H9 (cell line): Measurements from ENCODE around the gene AFAP1L2. TPM values are rescaled to one million over a fixed set of nuclear protein-coding genes. Genes with fewer than 3 reads are reported as not detected.
A peak's percentile ranks its signal among the peaks of the same experiment; 100 is the strongest.

Experiments
- DNase-seq: peaks from one replicate; pipeline ENCODE4 v3.0.0-alpha.2; 2017
- H2AFZ ChIP-seq: one replicate; pipeline ENCODE4 v1.6.1; 2013; ENCODE audit warnings: mild to moderate bottlenecking, low read length, control low read depth, moderate library complexity
- H2AK5ac ChIP-seq: 2 replicates; pipeline ENCODE4 v1.6.1; 2013; ENCODE audit warnings: low read length, control low read depth, mixed read lengths; ENCODE audit not compliant: insufficient read length
- H2BK120ac ChIP-seq: one replicate; pipeline ENCODE4 v1.6.1; 2013; ENCODE audit warnings: low read depth, mild to moderate bottlenecking, low read length, control low read depth, inconsistent platforms; ENCODE audit not compliant: poor library complexity, severe bottlenecking
- H2BK12ac ChIP-seq: 2 replicates; pipeline ENCODE4 v1.6.1; 2013; ENCODE audit warnings: low read length, control low read depth, mixed read lengths, low read depth; ENCODE audit not compliant: insufficient read length
- H2BK15ac ChIP-seq: 2 replicates; pipeline ENCODE4 v1.6.1; 2013; ENCODE audit warnings: low read depth, low read length, control low read depth
- H2BK20ac ChIP-seq: one replicate; pipeline ENCODE4 v1.6.1; 2013; ENCODE audit warnings: low read depth, mild to moderate bottlenecking, low read length, control low read depth, inconsistent platforms; ENCODE audit not compliant: poor library complexity, severe bottlenecking
- H2BK5ac ChIP-seq: 2 replicates; pipeline ENCODE4 v1.6.1; 2013; ENCODE audit warnings: low read length, control low read depth, mixed read lengths; ENCODE audit not compliant: insufficient read length
- H3K14ac ChIP-seq: 2 replicates; pipeline ENCODE4 v1.6.1; 2013; ENCODE audit warnings: low read length, control low read depth; ENCODE audit not compliant: insufficient read depth
- H3K18ac ChIP-seq: 2 replicates; pipeline ENCODE4 v1.6.1; 2013; ENCODE audit warnings: low read depth, mild to moderate bottlenecking, mixed read lengths, low read length, control low read depth; ENCODE audit not compliant: insufficient read length
- H3K23ac ChIP-seq: 2 replicates; pipeline ENCODE4 v1.6.1; 2013; ENCODE audit warnings: low read length, control low read depth, mixed read lengths, low read depth; ENCODE audit not compliant: insufficient read length
- H3K23me2 ChIP-seq: 2 replicates; pipeline ENCODE4 v1.6.1; 2013; ENCODE audit warnings: low read depth, mild to moderate bottlenecking, mixed read lengths, low read length, control low read depth; ENCODE audit not compliant: insufficient read length, poor library complexity, severe bottlenecking
- H3K27ac ChIP-seq: 2 replicates; pipeline ENCODE4 v1.5.1; 2013; ENCODE audit warnings: low read length, control low read depth, mixed read lengths, low read depth; ENCODE audit not compliant: insufficient read length
- H3K27me3 ChIP-seq: 2 replicates; pipeline ENCODE4 v1.6.1; 2013; ENCODE audit warnings: low read length, control low read depth, inconsistent platforms; ENCODE audit not compliant: insufficient read depth
- H3K4ac ChIP-seq: 2 replicates; pipeline ENCODE4 v1.6.1; 2013; ENCODE audit warnings: low read depth, mild to moderate bottlenecking, control low read depth, inconsistent platforms, low read length, moderate library complexity
- H3K4me1 ChIP-seq: 2 replicates; pipeline ENCODE4 v1.6.1; 2013; ENCODE audit warnings: low read length, control low read depth, inconsistent platforms; ENCODE audit not compliant: insufficient read depth
- H3K4me2 ChIP-seq: 2 replicates; pipeline ENCODE4 v1.6.1; 2013; ENCODE audit warnings: low read length, control low read depth, mixed read lengths; ENCODE audit not compliant: insufficient read length, insufficient read depth
- H3K56ac ChIP-seq: 2 replicates; pipeline ENCODE4 v1.6.1; 2013; ENCODE audit warnings: low read depth, mild to moderate bottlenecking, mixed read lengths, low read length, control low read depth; ENCODE audit not compliant: insufficient read length
- H3K79me1 ChIP-seq: 2 replicates; pipeline ENCODE4 v1.6.1; 2013; ENCODE audit warnings: low read depth, mild to moderate bottlenecking, moderate library complexity, low read length, control low read depth, inconsistent platforms; ENCODE audit not compliant: insufficient read depth, poor library complexity, severe bottlenecking
- H3K79me2 ChIP-seq: 2 replicates; pipeline ENCODE4 v1.6.1; 2013; ENCODE audit warnings: low read length, control low read depth, inconsistent platforms; ENCODE audit not compliant: insufficient read depth
- H3K9ac ChIP-seq: 2 replicates; pipeline ENCODE4 v1.6.1; 2013; ENCODE audit warnings: low read length, control low read depth, mixed read lengths; ENCODE audit not compliant: insufficient read length; ENCODE audit errors: extremely low read depth
- H3K9me3 ChIP-seq: one replicate; pipeline ENCODE4 v1.6.1; 2013; ENCODE audit warnings: low read depth, low read length, inconsistent platforms; ENCODE audit not compliant: control insufficient read depth
- H3T11ph ChIP-seq: one replicate; pipeline ENCODE4 v1.6.1; 2013; ENCODE audit warnings: mild to moderate bottlenecking, low read length, control low read depth, inconsistent platforms
- H4K20me1 ChIP-seq: one replicate; pipeline ENCODE4 v1.6.1; 2013; ENCODE audit not compliant: control insufficient read depth, insufficient read length, insufficient read depth
- H4K5ac ChIP-seq: 2 replicates; pipeline ENCODE4 v1.6.1; 2013; ENCODE audit warnings: low read depth, mild to moderate bottlenecking, mixed read lengths, low read length, control low read depth; ENCODE audit not compliant: insufficient read length
- H4K8ac ChIP-seq: replicated peaks from 2 replicates; pipeline ENCODE4 v1.6.1; 2013; ENCODE audit warnings: low read length, control low read depth, mixed read lengths, low read depth; ENCODE audit not compliant: insufficient read length
- H4K91ac ChIP-seq: 2 replicates; pipeline ENCODE4 v1.6.1; 2013; ENCODE audit warnings: low read depth, mild to moderate bottlenecking, moderate library complexity, mixed read lengths, low read length, control low read depth; ENCODE audit not compliant: insufficient read length
- H3K27ac Mint-ChIP-seq, 3 experiments: 2 replicates in 2 of 3; 3 replicates in 1 of 3; pipeline ENCODE4 v1.8.0; 2020 to 2021; ENCODE audit warnings: mixed read lengths in 3 of 3, mild to moderate bottlenecking in 1 of 3, moderate library complexity in 1 of 3
- H3K27me3 Mint-ChIP-seq: 2 replicates; pipeline ENCODE4 v1.8.0; 2021; ENCODE audit warnings: low read depth, mild to moderate bottlenecking, moderate library complexity, mixed read lengths
- H3K36me3 Mint-ChIP-seq, 3 experiments: 2 replicates in 2 of 3; 3 replicates in 1 of 3; pipeline ENCODE4 v1.8.0; 2020 to 2021; ENCODE audit warnings: low read depth in 3 of 3, mixed read lengths in 3 of 3; ENCODE audit not compliant: insufficient read depth in 1 of 3
- H3K4me1 Mint-ChIP-seq, 2 experiments: 2 replicates each; pipeline ENCODE4 v1.8.0; 2020; ENCODE audit warnings: mixed read lengths in 2 of 2
- H3K4me3 Mint-ChIP-seq, 2 experiments: 2 replicates in 1 of 2; 3 replicates in 1 of 2; pipeline ENCODE4 v1.8.0; 2020 to 2021; ENCODE audit warnings: mild to moderate bottlenecking in 2 of 2, mixed read lengths in 2 of 2, moderate library complexity in 1 of 2
- H3K9me3 Mint-ChIP-seq, 2 experiments: 2 replicates in 1 of 2; 3 replicates in 1 of 2; pipeline ENCODE4 v1.8.0; 2020; ENCODE audit warnings: mild to moderate bottlenecking in 2 of 2, mixed read lengths in 2 of 2, moderate library complexity in 1 of 2
- CTCF ChIP-seq: fragments of 200-600 bp; sonication (generic); conservative IDR thresholded peaks from 3 replicates; pipeline ENCODE4 v1.8.0; 2021; ENCODE audit warnings: antibody characterized with exemption, mild to moderate bottlenecking
- WGBS: extraction: QIAGEN DNeasy Blood & Tissue Kit; methylation state at CpG from one replicate; pipeline ENCODE4 v1.1.7; 2013; ENCODE audit warnings: missing lambda C conversion rate, low lambda C conversion rate, mixed read lengths; ENCODE audit not compliant: insufficient read length; ENCODE audit errors: extremely low coverage; 5-methylcytosine and 5-hydroxymethylcytosine counted together
- total RNA-seq: library from RNA; stranded (reverse); gene quantifications from 2 replicates; pipeline ENCODE4 v1.2.1, GENCODE V29; 2021

AFAP1L2 gene
- total RNA-seq, 1 experiment from 2014 or later = 0.77 TPM

GRCh38 chr10:114329634-114330365 is 74.5 kb downstream of the AFAP1L2 start:
- WGBS = no CpG with 5 or more reads among the region's 10 CpGs
- no peak overlapping the region for H3K27ac ChIP-seq
- H2BK5ac ChIP-seq = no peak overlapping the region
- H3K9me3 ChIP-seq = no peaks in the 10 kb centered on the region
- no peak overlapping the region for H3T11ph ChIP-seq
- no peak overlapping the region for H2BK15ac ChIP-seq
- H3K4ac ChIP-seq = no peak overlapping the region
- H3K18ac ChIP-seq = no peak overlapping the region
- H3K79me2 ChIP-seq = no peaks in the 10 kb centered on the region
- TF ChIP-seq CTCF = no peak
- no peak overlapping the region for H2AFZ ChIP-seq
- no peaks in the 10 kb centered on the region for H3K79me1 ChIP-seq
- H4K20me1 ChIP-seq = no peaks in the 10 kb centered on the region
- no peak overlapping the region for H2BK20ac ChIP-seq
- no peak for DNase-seq
- H3K23me2 ChIP-seq = no peaks in the 10 kb centered on the region
- H3K4me2 ChIP-seq = no peak overlapping the region
- H2BK12ac ChIP-seq = no peak overlapping the region
- H3K4me1 Mint-ChIP-seq = peaks cover 8 to 10% of the 10 kb centered on the region in 2 experiments
- H3K9me3 Mint-ChIP-seq = no peaks in the 10 kb centered on the region; a peak in 1 of 5 replicates
- H3K36me3 Mint-ChIP-seq = no peaks in the 10 kb centered on the region
- no peaks in the 10 kb centered on the region for H3K4me1 ChIP-seq
- peaks cover 18% of the 10 kb centered on the region for H3K27me3 Mint-ChIP-seq
- H4K5ac ChIP-seq = no peak overlapping the region
- H3K27ac Mint-ChIP-seq = peak overlapping the region in 1 of 3 experiments; percentile 27; a peak in 1 of 7 replicates
- no peak overlapping the region for H3K56ac ChIP-seq
- H3K9ac ChIP-seq = no peak overlapping the region
- H3K4me3 Mint-ChIP-seq = no peak overlapping the region
- H2BK120ac ChIP-seq = no peak overlapping the region
- H4K8ac ChIP-seq = no peak overlapping the region
- H3K14ac ChIP-seq = no peak overlapping the region
- H2AK5ac ChIP-seq = no peak overlapping the region
- no peak overlapping the region for H4K91ac ChIP-seq
- H3K23ac ChIP-seq = no peak overlapping the region
- no peaks in the 10 kb centered on the region for H3K27me3 ChIP-seq
